Tibial nerve (tissue), 4 donors: ENCODE data around the gene PLPP1. TPM values are rescaled to one million over a fixed set of nuclear protein-coding genes. Genes with fewer than 3 reads are reported as not detected.

Experiments
- DNase-seq, 2 donors: peaks; one replicate each; pipeline ENCODE4 v3.0.0-alpha.2; 2019; ENCODE audit warnings: low spot score in 2 of 2
- H3K27ac ChIP-seq, 4 donors: fragments of 200-600 bp; sonication (generic) in 3 of 4; one replicate each; pipeline ENCODE4 v1.5.1; 2017 to 2019; ENCODE audit warnings: mild to moderate bottlenecking in 1 of 4
- H3K27me3 ChIP-seq, 2 donors: fragments of 200-600 bp; sonication (generic) in 1 of 2; one replicate each; pipeline versions ENCODE4 v1.5.1 to v1.6.0; 2017 to 2019
- H3K36me3 ChIP-seq, 3 donors: fragments of 200-600 bp; sonication (generic); one replicate each; pipeline ENCODE4 v1.5.1; 2018 to 2019
- H3K4me1 ChIP-seq, 4 donors: fragments of 200-600 bp; sonication (generic) in 3 of 4; one replicate each; pipeline ENCODE4 v1.5.1; 2017 to 2019
- H3K4me3 ChIP-seq, 4 donors: fragments of 200-600 bp; sonication (generic) in 3 of 4; one replicate each; pipeline ENCODE4 v1.5.1; 2017 to 2019; ENCODE audit warnings: mild to moderate bottlenecking in 1 of 4, moderate library complexity in 1 of 4
- H3K9me3 ChIP-seq, 4 donors: fragments of 200-600 bp; sonication (generic) in 3 of 4; one replicate each; pipeline ENCODE4 v1.5.1; 2017 to 2019
- CTCF ChIP-seq, 5 experiments: fragments of 200-600 bp in 3 of 5; fragments of 450-650 bp in 2 of 5; sonication (generic) in 3 of 5; IDR thresholded peaks; one replicate each; pipeline ENCODE4 v1.5.1; 2016 to 2019; ENCODE audit warnings: antibody characterized with exemption in 5 of 5, mild to moderate bottlenecking in 3 of 5, moderate library complexity in 2 of 5
- EP300 ChIP-seq, 2 donors: sonication (generic); formaldehyde crosslinking; IDR thresholded peaks; one replicate each; pipeline ENCODE4 v1.6.1; 2017; ENCODE audit warnings: antibody characterized with exemption in 2 of 2, mild to moderate bottlenecking in 1 of 2
- POLR2A ChIP-seq, 2 donors: fragments of 450-650 bp; IDR thresholded peaks; one replicate each; pipeline ENCODE4 v1.6.1; 2017; ENCODE audit warnings: antibody characterized with exemption in 2 of 2, mild to moderate bottlenecking in 2 of 2, moderate library complexity in 2 of 2
- WGBS, 2 donors: methylation state at CpG; one replicate each; pipeline ENCODE4 v1.1.5; 2018; 5-methylcytosine and 5-hydroxymethylcytosine counted together
- total RNA-seq, 4 donors: library from RNA; depleted of rRNA; stranded (reverse); fragments of >200 nt; gene quantifications; one replicate each; pipeline ENCODE4 v1.1.0, GENCODE V29; 2016

PLPP1 gene
- total RNA-seq, 4 donors from 2014 or later: 380 to 568 (median 427) TPM

DNA sequence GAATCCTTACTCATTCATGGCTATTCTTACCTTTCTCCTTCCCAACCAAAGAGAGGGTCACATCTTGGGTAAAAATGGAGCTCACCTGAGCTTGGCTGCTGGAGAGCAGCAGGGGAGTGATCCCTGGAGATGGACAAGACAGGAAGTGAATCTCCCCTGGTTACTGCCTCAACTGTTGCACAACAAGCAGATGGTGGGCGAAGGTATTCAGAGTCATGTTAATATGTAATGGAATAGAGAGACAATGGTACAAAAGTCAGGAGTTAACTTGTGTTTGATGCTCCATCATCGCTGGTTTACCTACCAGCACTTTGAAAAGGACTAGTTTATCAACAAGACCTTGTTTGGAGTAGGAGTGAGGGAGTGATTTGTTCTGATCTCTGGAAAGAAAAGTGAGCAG, 13.0 kb upstream of the PLPP1 start:
- Histone ChIP-seq H3K4me3 (no peak overlapping the region), H3K9me3 (no peaks in the 10 kb centered on the region), H3K27me3 (no peaks in the 10 kb centered on the region), H3K27ac (no peak overlapping the region), H3K4me1 (no peaks in the 10 kb centered on the region), H3K36me3 (no peaks in the 10 kb centered on the region)
- TF ChIP-seq CTCF (IDR thresholded peaks at IDR 0.05): no peak
- no peak for TF ChIP-seq POLR2A (IDR thresholded peaks at IDR 0.05)
- no peak for TF ChIP-seq EP300 (IDR thresholded peaks at IDR 0.05)
- WGBS, 2 donors: 94 to 95% methylated on average over 2 of the region's 2 CpGs
- no peak for DNase-seq

- WGBS, 2 donors: 89 to 91% methylated on average over 2 of the region's 2 CpGs
- H3K27ac ChIP-seq: no peak overlapping the region
- no peaks in the 10 kb centered on the region for H3K27me3 ChIP-seq
- H3K4me1 ChIP-seq: no peaks in the 10 kb centered on the region
- no peaks in the 10 kb centered on the region for H3K9me3 ChIP-seq
- DNase-seq: no peak
- TF ChIP-seq CTCF (IDR thresholded peaks at IDR 0.05) (no peak), POLR2A (IDR thresholded peaks at IDR 0.05) (no peak), EP300 (IDR thresholded peaks at IDR 0.05) (no peak)
- H3K4me3 ChIP-seq: no peak overlapping the region
- no peaks in the 10 kb centered on the region for H3K36me3 ChIP-seq
Observed at GRCh38 chr5:55546947-55547346, 12.2 kb upstream of the PLPP1 start.

DNA sequence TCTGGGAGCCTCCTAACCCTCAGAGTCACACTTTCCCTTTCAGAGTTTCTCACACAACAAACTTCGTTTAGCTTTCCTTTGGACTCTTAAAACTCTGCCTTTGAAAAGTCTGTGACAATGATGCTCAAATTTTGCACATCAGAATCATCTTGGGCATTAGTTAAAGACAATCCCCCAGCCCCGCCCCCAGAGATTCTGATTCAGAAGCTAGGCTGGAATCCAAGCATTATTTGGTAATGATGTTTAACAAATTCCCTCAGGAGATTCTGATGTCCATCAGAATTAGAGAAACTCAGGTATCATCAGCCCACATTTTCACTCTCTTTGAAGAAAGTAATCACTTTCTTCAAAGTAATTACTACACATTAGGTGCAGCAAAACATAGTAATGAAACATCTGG, 9.6 kb upstream of the PLPP1 start:
- no peaks in the 10 kb centered on the region for H3K27me3 ChIP-seq
- no peak overlapping the region for H3K4me3 ChIP-seq
- H3K9me3 ChIP-seq: no peaks in the 10 kb centered on the region
- WGBS, 2 donors: 67 to 77% methylated on average over 2 of the region's 2 CpGs
- H3K36me3 ChIP-seq: no peaks in the 10 kb centered on the region
- H3K27ac ChIP-seq: no peak overlapping the region
- no peaks in the 10 kb centered on the region for H3K4me1 ChIP-seq
- DNase-seq: no peak
- TF ChIP-seq CTCF (IDR thresholded peaks at IDR 0.05): no peak
- TF ChIP-seq EP300 (IDR thresholded peaks at IDR 0.05): no peak
- no peak for TF ChIP-seq POLR2A (IDR thresholded peaks at IDR 0.05)

- H3K27me3 ChIP-seq: no peaks in the 10 kb centered on the region
- no peak overlapping the region for H3K4me3 ChIP-seq
- H3K9me3 ChIP-seq: no peaks in the 10 kb centered on the region
- 96 to 100% methylated on average over 1 of the region's 1 CpG for WGBS, 2 donors
- TF ChIP-seq EP300 (IDR thresholded peaks at IDR 0.05): no peak
- no peak for TF ChIP-seq POLR2A (IDR thresholded peaks at IDR 0.05)
- TF ChIP-seq CTCF (IDR thresholded peaks at IDR 0.05): no peak
- no peak overlapping the region for H3K27ac ChIP-seq
- H3K36me3 ChIP-seq: no peaks in the 10 kb centered on the region
- DNase-seq: no peak
- peaks cover 0 to 10% (median 2%) of the 10 kb centered on the region in 4 donors for H3K4me1 ChIP-seq
Observed at GRCh38 chr5:55541056-55541635, 6.4 kb upstream of the PLPP1 start.

GRCh38 chr5:55540525-55540924, 5.8 kb upstream of the PLPP1 start:
- Histone ChIP-seq H3K9me3 (no peaks in the 10 kb centered on the region), H3K36me3 (no peaks in the 10 kb centered on the region), H3K4me1 (peaks cover 0 to 10% (median 4%) of the 10 kb centered on the region in 4 donors), H3K27ac (no peak overlapping the region), H3K27me3 (no peaks in the 10 kb centered on the region), H3K4me3 (no peak overlapping the region)
- no peak for DNase-seq
- WGBS, 2 donors: 32 to 45% methylated on average over 2 of the region's 2 CpGs
- TF ChIP-seq CTCF (IDR thresholded peaks at IDR 0.05) (no peak), POLR2A (IDR thresholded peaks at IDR 0.05) (no peak), EP300 (IDR thresholded peaks at IDR 0.05) (no peak)
